HCT116 (cell line): ENCODE measurements around the gene INPP5J.

Experiments used
- ATF3 ChIP-seq: IDR thresholded peaks from 2 replicates; pipeline ENCODE4 v1.6.1; 2012
- CEBPB ChIP-seq: IDR thresholded peaks from 2 replicates; pipeline ENCODE4 v1.6.1; 2012; ENCODE audit warnings: low read depth
- CTCF ChIP-seq, 3 experiments: fragments of 200-600 bp in 1 of 3; sonication (generic) in 1 of 3; IDR thresholded peaks in 2 of 3; conservative IDR thresholded peaks in 1 of 3; 2 replicates each; pipeline ENCODE4 v1.5.1; 2012 to 2017; ENCODE audit warnings: low read depth in 2 of 3, low read length in 2 of 3, antibody characterized with exemption in 1 of 3, borderline replicate concordance in 1 of 3, control low read depth in 1 of 3, mild to moderate bottlenecking in 1 of 3, mixed read lengths in 1 of 3, mixed run types in 1 of 3, moderate library complexity in 1 of 3; ENCODE audit not compliant: insufficient read depth in 1 of 3
- EGR1 ChIP-seq: IDR thresholded peaks from 2 replicates; pipeline ENCODE4 v1.6.1; 2012; ENCODE audit warnings: low read depth
- EZH2 ChIP-seq: fragments of 200-600 bp; sonication (generic); IDR thresholded peaks from 2 replicates; pipeline ENCODE4 v1.6.1; 2017; ENCODE audit warnings: antibody characterized with exemption, mixed run types
- JUND ChIP-seq: IDR thresholded peaks from 2 replicates; pipeline ENCODE4 v1.6.1; 2012
- MAX ChIP-seq: IDR thresholded peaks from 2 replicates; pipeline ENCODE4 v1.6.1; 2012
- POLR2A ChIP-seq: IDR thresholded peaks from 2 replicates; pipeline ENCODE4 v1.7.0; 2011; ENCODE audit warnings: borderline replicate concordance; ENCODE audit not compliant: insufficient read depth, insufficient read length; ENCODE audit errors: extremely low read depth
- POLR2AphosphoS5 ChIP-seq: IDR thresholded peaks from 2 replicates; pipeline ENCODE4 v1.6.1; 2011; ENCODE audit warnings: mild to moderate bottlenecking, low read depth, low read length, moderate library complexity
- SIN3A ChIP-seq: IDR thresholded peaks from 2 replicates; pipeline ENCODE4 v1.6.1; 2012; ENCODE audit warnings: low read depth
- SP1 ChIP-seq: IDR thresholded peaks from 2 replicates; pipeline ENCODE4 v1.6.1; 2012; ENCODE audit warnings: low read depth
- SRF ChIP-seq: IDR thresholded peaks from 2 replicates; pipeline ENCODE4 v1.6.1; 2012; ENCODE audit warnings: low read depth

- TF ChIP-seq EZH2 (no peak), POLR2AphosphoS5 (no peak), CTCF (IDR thresholded peaks at IDR 0.05 in 2 of 3, conservative IDR thresholded peaks at IDR 0.05 in 1 of 3; ENCODE audit: borderline replicate concordance in 1 of 3, insufficient read depth in 1 of 3, low read depth in 2 of 3, low read length in 2 of 3) (no peak), ATF3 (no peak), MAX (no peak), JUND (no peak), SRF (no peak), EGR1 (no peak), SIN3A (no peak), CEBPB (no peak), POLR2A (no peak), SP1 (no peak)
Observed at GRCh38 chr22:31170971-31171370, 48.2 kb downstream of the INPP5J start.
